Measurements from ENCODE around the gene SMG5.

GRCh38 chr1:156247460-156248322, 34.9 kb downstream of the SMG5 start, which contains the start of gene PAQR6:
- TF ChIP-seq, protein P1, sequence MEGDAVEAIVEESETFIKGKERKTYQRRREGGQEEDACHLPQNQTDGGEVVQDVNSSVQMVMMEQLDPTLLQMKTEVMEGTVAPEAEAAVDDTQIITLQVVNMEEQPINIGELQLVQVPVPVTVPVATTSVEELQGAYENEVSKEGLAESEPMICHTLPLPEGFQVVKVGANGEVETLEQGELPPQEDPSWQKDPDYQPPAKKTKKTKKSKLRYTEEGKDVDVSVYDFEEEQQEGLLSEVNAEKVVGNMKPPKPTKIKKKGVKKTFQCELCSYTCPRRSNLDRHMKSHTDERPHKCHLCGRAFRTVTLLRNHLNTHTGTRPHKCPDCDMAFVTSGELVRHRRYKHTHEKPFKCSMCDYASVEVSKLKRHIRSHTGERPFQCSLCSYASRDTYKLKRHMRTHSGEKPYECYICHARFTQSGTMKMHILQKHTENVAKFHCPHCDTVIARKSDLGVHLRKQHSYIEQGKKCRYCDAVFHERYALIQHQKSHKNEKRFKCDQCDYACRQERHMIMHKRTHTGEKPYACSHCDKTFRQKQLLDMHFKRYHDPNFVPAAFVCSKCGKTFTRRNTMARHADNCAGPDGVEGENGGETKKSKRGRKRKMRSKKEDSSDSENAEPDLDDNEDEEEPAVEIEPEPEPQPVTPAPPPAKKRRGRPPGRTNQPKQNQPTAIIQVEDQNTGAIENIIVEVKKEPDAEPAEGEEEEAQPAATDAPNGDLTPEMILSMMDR (conservative IDR thresholded peaks at IDR 0.05): no peak
- no peak for TF ChIP-seq EZH2 (IDR thresholded peaks at IDR 0.05; ENCODE audit: low read depth)
